NCI-H187 treated with DMSO at 0.1 percent for 48 hours (cell line): ENCODE results near the gene B4GALNT3.
"Not testable (repeated sequence)": the region's sequence is repeated elsewhere in the genome, so short reads cannot be mapped to it uniquely, and the experiment has no call there.

ENCODE experiments used
- DNase-seq: peaks from one replicate; lab custom pipeline; 2025; lab: John Stamatoyannopoulos, UW

The B4GALNT3 gene

DNA sequence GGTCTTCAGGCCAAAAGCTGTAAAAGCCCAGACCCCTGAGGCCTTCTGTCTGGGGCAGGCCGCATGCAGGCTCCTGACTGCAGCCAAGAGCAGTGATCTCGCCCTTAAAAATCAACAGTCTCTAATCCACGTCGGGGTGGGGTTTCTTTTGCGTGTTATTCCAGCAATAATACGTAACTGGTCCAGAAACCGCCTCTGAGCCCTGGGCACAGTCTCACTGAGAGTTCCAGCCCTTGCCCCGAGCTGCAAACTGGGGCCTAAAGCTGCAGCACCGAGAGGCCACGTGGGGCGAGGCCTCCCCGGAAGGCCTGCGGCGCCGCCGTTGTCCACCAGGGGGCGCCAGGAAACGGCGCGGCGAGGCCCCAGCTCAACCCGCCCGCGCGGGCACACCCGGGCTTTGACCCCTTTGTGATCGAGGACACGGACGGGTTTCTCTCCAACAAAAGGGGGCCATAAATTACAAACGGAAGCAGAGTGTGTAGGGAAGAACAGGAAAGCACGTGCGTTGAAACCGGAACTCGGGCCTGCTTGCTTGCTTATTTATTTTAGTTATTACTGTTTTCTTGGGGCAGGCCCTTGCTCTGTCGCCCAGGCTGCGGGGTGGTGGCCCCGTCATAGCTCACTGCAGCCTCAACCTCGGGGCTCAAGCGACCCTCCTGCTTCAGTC lies 116.3 kb downstream of the B4GALNT3 start:
- no peak for DNase-seq

DNA sequence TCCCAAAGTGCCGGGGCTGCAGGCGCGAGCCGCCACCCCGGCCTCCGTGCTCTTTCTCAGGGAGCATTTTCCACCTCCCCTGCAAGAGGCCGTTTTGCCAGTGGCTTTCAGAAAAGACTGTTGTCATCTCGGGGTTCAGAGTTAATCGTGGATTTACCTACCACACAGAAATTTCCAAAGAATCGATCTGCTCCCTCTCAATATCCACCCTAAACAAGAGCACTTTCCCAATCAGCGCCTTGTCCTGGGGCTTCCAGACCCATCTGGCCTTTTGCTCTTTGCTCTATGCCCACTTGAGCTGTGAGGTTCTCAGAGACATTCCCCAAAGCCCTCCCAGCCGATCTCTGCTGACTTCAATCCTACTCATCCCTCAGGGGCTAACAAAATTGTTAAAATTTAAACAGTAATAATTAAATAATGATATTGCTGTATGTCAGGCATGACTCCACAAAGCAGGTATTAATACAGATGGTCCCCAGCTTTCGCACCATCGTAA lies 116.9 kb downstream of the B4GALNT3 start:
- no peak for DNase-seq

DNA sequence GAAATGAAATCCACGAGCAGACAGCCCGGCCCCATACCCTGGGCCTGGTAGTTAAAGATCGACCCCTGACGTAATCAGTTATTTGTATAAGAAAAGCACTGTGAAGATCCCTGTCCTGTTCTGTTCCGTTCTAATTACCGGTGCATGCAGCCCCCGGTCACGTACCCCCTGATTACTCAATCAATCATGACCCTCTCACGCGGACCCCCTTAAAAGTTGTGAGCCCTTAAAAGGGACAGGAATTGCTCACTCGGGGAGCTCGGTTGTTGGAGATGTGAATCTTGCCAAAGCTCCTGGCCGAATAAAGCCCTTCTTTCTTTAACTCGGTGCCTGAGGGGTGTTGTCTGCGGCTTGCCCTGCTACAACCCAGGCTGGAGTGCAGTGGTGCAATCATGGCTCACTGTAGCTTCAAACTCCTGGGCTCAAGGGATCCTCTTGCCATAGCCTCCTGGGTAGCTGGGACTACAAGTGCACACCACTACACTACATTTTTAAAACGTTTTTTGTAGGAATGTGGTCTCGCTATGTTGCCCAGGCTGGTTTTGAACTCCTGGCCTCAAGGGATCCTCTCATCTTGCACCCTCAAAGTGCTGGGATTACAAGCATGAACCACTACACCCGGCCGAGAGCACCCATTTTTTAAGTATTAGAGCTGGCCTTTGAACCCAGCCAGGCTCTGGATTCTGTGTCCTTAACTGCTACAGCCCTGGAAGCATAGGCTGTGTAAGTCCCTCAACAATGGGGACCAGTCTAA lies 118.4 kb downstream of the B4GALNT3 start:
- not testable (repeated sequence) for DNase-seq

GRCh38 chr12:578748-579419 lies 119.1 kb downstream of the B4GALNT3 start:
- no peak for DNase-seq

DNA sequence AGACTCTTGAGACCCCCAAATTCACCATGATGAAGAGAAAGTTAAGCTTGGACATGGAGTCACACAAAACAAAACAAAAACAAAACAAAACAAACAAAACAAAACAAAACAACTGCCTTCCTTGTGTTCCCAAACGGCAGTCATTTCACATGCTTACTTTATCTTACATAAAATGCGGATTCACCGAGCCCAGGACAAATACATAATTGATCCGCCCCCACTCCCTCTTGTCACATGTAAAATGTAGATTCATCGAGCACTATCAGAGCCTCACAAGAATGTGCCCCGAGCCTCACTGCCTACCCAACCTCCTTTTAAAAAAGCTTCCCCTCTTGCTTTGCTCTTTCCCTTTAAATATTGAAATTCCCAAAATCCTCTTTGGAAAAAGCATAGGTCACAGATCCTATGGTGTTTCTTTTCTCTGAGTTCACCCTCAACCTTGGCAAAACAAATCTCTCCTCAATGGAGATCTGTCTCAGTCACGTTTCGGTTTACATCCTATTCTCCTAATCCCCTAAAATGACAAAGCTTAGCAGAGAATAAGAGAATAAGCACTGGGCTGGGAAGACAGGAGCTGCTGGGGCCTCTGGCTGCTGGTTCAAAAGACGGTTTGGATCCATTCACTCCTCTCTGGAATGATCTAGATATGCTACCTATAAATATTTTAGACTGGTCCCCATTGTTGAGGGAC lies 119.8 kb downstream of the B4GALNT3 start:
- DNase-seq, result no peak

DNA sequence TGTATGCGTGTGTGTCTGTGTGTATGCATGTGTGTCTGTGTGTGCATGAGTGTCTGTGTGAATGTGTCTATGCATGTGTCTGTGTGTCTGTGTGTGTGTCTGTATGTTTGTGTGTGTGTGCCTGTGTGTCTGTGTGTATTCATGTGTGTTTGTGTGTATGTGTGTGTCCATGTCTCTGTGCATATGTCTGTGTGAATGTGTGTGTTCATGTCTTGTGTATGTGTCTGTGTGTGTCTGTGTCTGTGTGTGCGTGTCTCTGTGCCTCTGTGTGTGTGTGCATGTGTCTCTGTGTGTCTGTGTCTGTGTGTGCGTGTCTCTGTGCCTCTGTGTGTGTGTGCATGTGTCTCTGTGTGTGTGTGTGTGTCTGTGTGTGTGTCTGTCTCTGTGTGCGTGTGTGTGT lies 121.1 kb downstream of the B4GALNT3 start:
- no peak for DNase-seq

- no peak for DNase-seq
Observed at GRCh38 chr12:581321-581720, 121.6 kb downstream of the B4GALNT3 start.

GRCh38 chr12:581746-582145 lies 122.0 kb downstream of the B4GALNT3 start:
- no peak for DNase-seq

- no peak for DNase-seq
Observed at GRCh38 chr12:583251-583869, 123.6 kb downstream of the B4GALNT3 start.

- no peak for DNase-seq
Observed at GRCh38 chr12:585062-586061, 125.6 kb downstream of the B4GALNT3 start.

DNA sequence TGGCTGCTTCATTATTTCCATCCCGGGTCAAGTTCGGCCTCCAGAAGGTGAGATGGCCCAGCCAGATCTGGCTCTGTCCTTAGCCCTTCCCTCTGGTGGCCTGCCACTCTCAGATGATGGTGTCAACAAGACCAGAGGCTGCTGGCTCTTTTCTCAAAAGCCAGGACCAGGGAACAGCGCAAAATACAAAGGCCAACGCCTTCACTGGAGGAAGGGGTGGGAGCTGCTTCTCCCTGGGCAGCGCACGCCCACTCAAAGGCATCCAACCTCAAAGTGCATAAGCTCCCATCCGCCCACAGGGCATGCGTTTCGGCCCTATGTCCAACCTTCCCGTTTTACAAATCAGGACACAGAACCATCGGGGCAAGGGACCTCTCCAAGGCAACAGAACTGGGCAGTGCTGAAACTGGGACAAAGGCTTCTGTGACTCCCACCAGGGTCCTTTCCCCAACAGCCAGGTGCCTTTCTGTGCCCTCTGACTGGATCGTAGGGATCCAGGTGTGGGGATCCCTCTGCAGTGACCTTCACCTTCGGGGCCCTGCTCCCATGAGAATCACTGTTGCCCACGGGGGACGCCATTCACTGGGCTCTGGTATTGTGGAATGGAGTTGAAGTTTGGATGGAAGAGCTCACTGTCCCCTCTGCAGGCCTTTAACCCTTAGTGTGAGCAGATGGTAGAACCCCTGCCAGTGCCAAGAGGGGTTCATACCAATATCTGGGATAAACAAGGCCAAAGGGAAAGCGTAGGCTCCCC lies 126.8 kb downstream of the B4GALNT3 start:
- DNase-seq, result no peak

DNA sequence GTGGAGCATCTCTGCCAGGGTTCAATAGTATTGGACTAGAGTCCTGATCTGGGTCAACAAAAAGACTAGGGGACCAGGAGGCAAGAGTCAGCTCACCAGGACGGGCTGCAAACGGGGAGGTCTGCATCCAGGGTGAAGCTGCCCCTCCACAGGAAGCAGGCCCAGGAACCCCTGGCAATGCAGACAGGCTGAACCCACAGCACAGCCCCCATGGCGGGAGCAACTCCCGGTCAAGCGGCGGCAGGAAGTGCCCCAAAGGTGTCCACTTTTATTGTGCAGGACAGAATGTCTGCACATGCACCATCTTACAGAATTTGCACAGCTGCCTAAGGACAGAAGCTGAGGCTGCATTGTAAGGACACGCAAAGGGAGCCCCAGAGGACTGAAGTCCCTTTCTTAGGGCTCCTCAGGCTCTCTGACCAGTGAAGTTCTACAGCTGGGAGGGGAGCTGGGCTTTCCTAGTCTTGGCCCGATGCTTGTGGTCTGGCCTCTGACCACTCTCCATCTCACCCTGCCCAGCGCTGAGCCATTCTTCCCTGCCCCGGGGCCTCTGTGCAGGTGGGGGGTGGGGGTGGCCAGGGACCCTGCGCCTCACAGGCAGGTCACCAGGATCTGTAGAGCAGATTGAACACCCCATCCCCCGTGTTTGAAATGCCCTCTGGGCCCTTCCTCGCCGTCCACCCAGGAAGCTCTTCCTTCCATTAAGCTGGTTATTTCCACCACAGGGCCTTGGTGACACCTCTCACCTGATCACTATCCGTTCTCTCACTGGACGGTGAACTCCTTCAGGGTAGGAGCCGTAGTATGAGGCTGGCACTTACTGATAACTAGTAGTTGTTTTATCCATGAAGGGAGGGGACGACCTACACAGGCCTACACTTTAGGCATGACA lies 127.6 kb downstream of the B4GALNT3 start:
- no peak for DNase-seq

DNA sequence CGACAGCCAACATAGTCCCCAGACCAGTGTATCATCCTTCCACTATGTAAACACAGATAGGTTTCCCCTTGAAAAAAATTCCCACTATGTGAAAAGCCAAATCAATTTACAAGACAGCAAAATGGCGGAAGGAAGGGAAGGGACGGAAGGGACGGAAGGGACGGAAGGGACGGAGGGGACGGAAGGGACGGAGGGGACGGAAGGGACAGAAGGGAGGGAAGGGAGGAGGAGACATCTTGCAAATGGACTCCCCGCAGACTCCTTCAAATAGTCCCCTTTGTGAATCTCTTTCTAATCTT lies 128.2 kb downstream of the B4GALNT3 start:
- no peak for DNase-seq

DNA sequence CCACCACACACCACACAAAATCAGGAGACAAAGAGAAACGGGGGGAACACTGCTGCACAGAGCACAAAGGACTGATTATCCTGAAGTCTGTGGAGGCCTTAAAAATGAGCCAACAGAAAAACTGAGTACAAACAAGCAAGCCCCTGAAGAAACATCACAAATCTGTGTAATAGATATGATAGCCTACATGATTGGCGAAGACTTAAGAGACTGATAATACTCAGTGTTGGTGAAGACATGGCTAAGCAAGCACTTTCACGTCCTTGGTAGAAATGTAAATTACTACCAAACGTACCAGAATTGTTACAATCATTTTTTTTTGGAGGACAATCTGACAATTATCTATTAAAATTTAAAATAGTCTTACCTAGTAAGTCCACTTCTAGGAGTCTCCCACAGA lies 128.9 kb downstream of the B4GALNT3 start:
- DNase-seq, result no peak

- no peak for DNase-seq
Observed at GRCh38 chr12:590206-590750, 130.5 kb downstream of the B4GALNT3 start.

- no peak for DNase-seq
Observed at GRCh38 chr12:591167-592023, 131.7 kb downstream of the B4GALNT3 start.

DNA sequence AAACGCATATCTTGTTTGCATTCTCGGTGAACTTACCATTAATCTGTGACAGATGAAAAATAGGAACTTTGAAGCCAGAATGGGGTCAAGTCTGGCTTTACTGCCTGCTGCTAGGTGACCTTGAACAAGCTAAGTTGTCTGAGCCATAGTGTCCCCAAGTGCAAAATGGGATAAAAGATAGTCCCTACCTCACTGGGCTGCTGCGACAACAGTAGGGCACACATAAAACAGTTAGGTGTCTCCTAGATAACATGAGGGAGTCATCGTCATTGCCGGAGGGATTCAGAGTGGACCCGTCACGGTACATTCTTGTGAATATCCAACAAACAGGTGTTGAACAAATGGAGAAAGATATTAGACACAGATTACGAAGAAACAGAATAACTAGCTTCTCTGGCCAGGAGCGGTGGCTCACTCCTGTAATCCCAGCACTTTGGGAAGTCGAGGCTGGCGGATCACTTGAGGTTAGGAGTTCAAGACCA lies 132.3 kb downstream of the B4GALNT3 start:
- DNase-seq, result no peak
